Upper lobe of left lung (tissue), 4 donors: ENCODE data around the gene FAM83B.

ENCODE experiments used
- CTCF ChIP-seq, 6 experiments: fragments of 450-650 bp in 4 of 6; fragments of 200-600 bp in 2 of 6; sonication (generic) in 2 of 6; IDR thresholded peaks; one replicate each; pipeline ENCODE4 v1.5.1; 2016 to 2019; ENCODE audit warnings: antibody characterized with exemption in 6 of 6
- EP300 ChIP-seq, 4 donors: sonication (generic); formaldehyde crosslinking; IDR thresholded peaks; one replicate each; pipeline ENCODE4 v1.5.1; 2017; ENCODE audit warnings: antibody characterized with exemption in 4 of 4, control low read depth in 2 of 4
- POLR2A ChIP-seq, 4 donors: fragments of 450-650 bp; IDR thresholded peaks; one replicate each; pipeline ENCODE4 v1.5.1; 2016 to 2017; ENCODE audit warnings: antibody characterized with exemption in 4 of 4, mild to moderate bottlenecking in 2 of 4
- POLR2AphosphoS5 ChIP-seq, 2 donors: sonication (generic); formaldehyde crosslinking; IDR thresholded peaks; one replicate each; pipeline ENCODE4 v1.5.1; 2017; ENCODE audit warnings: antibody characterized with exemption in 2 of 2

- no peak for TF ChIP-seq CTCF (IDR thresholded peaks at IDR 0.05)
- TF ChIP-seq EP300 (IDR thresholded peaks at IDR 0.05): no peak
- no peak for TF ChIP-seq POLR2AphosphoS5 (IDR thresholded peaks at IDR 0.05)
- no peak for TF ChIP-seq POLR2A (IDR thresholded peaks at IDR 0.05)
Measured at GRCh38 chr6:54981647-54982046, 135.1 kb downstream of the FAM83B start.
